Measurements from ENCODE around the gene CDKN2D.

GRCh38 chr19:10593820-10594637, 25.2 kb upstream of the CDKN2D start:
- TF ChIP-seq EZH2 (IDR thresholded peaks at IDR 0.05; ENCODE audit: insufficient read depth, poor library complexity, severe bottlenecking) (no peak), EZH2phosphoT487 (IDR thresholded peaks at IDR 0.05; ENCODE audit: insufficient read depth, low read depth) (no peak)
